NCI-H1417 (cell line): ENCODE results near the gene ASXL1.
"Not testable (repeated sequence)": the region's sequence is repeated elsewhere in the genome, so short reads cannot be mapped to it uniquely, and the experiment has no call there.

Experiments
- DNase-seq, 3 experiments: peaks; one replicate each; lab custom pipeline; 2025; lab: John Stamatoyannopoulos, UW

The ASXL1 gene

DNA sequence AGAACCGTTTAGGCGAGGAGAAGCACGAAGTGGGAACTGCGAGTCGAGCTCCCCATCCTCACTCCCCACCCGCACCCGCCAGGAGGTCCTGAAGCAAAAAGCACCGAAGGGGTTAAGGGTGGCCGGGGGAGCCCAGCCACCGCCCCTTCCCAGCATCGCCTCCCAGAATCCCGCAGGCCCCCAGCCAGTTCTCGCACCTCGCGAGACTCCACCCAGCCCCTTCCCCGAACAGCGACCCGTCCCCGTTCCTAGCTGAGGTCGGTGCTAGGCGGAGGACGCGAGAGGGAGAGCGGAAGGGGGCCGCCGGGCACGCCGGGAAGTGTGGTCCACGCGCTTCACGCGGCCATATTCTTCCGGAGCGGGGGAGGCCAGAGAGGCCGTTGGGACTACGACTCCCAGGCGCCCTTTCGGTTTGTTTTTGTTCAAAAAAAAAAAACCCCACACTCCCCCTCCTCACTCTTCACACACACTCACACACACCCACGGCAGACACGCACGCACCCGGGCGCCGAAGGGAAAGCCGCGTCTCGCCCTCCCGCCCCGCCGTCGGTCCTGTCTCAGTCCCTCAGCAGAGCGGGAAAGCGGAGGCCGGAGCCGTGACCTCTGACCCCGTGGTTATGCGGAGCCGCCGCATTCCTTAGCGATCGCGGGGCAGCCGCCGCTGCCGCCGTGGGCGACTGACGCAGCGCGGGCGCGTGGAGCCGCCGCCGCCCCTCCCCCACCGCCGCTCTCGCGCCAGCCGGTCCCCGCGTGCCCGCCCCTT, at the start of gene ASXL1:
Gene ASXL1, plus strand, starts transcription at position 463 of the 763 bp plus-strand sequence. CDS start 445 bp downstream, outside the sequence.
- DNase-seq, result peak; percentile 97 to 99 (median 98)

DNA sequence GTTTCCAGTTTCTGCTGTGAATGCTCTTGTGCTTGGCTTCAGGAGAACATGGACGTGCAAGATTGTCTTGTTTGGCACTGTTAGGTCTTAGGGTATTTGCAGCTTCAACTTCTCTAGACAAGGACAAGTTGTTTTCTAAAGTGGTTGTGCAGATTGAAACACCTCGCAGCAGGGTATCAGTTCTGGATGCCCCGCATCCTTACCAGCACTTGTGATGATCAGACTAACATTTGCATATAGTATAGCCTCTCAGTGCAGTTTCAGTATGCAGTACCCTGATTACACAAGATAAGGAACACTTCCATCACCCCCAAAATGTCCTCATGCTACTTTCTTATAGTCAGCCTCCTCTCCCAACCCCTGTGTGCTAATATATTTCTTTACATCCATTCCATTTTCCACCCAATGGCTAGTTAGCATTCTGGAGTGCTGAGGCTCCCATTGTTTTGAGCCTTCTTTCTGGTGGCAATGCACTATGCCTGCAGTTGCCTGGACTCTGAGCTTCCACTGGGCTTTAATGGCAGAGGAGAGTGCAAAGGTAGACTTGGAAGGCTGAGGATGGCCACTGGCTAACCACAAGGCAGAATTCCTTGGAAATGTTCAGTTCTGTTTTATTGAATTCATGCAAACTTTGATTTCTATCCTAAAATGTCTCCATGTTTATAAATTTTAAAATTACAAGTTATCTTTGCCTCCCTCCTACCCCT, 45.3 kb upstream of the ASXL1 start:
- no peak for DNase-seq

DNA sequence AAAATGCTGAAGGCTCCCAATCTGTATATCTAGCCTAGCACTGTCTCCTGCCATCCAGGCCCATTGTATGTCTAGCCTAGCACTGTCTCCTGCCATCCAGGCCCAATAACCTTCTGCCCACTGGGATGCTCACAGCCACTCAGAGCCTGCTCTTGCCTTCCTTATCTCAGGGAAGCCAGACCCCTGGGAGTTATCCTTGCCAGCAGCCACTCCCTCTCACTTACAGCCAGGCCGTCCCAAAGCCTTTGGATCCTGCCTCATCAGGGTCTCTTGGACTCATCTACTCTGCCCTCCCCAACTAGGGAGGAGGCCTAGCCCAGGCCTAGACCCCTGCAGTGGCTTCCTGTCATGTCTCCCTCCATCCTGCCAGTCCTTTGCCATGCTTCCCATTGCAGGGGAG, 43.4 kb upstream of the ASXL1 start:
- DNase-seq, result no peak

DNA sequence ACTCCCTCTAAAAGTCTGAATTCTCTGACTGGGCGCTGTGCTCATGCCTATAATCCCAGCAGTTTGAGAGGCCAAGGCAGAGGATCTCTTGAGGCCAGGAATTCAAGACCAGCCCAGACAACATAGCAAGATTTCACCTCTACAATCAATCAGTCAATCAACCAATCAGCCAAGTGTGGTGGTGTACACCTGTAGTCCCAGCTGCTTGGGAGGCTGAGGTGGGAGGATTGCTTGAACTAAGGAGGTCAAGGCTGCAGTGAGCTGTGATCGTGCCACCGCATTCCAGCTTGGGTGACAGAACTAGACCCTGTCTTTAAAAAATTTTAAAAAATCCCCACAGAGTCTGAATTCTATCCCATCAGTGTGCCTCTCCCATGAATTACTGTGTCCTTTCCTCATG, 42.7 kb upstream of the ASXL1 start:
- DNase-seq, result no peak

DNA sequence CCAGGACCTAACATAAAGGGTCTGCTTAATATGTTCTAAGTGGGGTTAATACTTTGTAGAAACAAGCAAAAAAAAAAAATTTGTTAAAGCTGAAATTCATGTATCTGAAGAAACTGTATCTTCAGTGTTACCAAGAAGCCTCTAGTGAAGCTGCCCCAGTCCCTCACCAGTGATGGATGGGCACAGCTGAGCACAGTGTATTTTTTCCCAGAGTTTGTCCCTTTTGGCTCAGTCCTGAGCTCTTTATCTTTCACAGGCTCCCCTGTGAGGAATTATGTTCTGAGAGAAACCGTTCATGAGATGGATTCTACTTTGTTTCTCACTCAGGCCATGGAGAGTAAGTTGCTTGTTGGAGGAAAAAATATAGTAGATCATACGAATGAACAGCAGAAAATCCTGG, 42.2 kb upstream of the ASXL1 start:
- DNase-seq, result no peak

DNA sequence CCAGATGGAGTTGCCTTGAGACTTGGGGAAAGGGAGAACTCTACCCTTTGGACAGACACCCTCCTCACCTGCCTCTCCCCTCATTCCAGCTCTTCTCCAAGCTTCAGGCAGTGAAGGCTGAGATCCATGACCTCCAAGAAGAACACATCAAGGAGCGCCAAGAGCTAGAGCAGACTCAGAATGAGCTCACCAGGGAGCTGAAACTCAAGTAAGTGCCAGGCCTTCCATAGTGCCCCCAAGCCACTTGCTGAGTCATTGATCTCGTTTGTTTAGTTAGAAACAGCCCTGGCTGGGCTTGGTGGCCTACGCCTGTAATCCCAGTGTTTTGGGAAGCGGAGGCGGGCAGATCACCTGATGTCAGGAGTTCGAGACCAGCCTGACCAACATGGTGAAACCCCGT, 41.5 kb upstream of the ASXL1 start:
- no peak for DNase-seq

DNA sequence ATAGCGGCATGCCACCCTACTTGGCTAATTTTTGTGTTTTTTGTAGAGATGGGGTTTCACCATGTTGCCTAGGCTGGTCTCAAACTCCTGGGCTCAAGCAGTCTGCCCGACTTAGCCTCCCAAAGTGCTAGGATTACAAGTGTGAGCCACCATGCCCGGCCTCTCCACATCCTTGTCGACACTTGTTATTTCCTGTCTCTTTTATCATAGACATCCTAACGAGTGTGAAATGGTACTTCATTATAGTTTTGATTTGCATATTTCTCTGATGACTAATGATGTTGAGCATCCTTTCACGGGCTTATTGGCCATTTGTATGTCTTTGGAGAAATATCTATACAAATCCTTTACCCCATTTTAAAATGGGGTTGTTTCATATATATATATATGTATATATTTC, 39.0 kb upstream of the ASXL1 start:
- DNase-seq, result no peak

DNA sequence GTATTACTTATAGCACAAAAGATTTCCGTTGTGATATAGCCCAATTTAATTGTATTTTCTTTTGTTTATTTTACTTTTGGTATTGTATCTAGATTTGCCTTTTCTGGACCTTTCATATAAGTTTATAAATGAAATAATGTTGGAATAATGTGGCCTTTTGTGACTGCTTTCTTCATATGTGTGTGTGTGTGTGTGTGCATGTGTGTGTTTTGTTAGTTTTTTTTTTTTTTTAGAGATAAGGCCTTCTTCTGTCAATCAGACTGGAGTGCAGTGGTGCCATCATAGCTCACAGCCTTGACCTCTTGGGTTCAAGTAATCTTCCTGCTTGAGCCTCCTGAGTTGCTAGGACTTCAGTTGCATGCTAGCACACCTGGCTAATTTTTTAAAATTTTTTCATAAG, 37.8 kb upstream of the ASXL1 start:
- no peak for DNase-seq

DNA sequence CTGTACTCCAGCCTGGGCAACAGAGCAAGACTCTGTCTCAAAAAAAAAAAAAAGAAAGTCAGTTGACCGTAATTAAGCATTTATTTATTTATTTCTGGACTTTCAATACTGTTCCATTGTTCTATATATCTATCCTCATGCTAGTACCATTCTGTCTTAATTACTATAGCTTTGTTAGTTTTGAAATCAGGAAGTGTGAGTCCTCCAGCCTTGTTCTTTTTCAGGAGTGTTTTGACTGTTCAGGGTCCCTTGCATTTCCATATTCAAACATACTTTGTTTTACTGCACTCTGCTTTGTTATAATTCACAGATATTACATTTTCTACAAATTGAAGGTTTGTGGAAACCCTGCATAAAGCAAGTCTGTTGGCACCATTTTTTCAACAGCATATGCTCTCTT, 36.7 kb upstream of the ASXL1 start:
- DNase-seq, result no peak

DNA sequence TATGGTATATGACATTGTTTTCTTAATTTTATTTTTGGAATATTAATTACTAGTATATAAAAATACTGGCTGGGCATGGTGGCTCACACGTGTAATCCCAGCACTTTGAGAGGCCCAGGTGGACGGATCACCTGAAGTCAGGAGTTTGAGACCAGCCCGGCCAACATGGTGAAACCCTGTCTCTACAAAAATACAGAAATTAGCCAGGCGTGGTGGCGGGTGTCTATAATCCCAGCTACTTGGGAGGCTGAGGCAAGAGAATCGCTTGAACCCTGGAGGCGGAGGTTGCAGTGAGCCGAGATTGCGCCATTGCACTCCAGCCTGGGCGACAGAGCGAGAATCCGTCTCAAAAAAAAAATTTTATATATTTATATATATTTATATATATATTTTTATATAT, 35.9 kb upstream of the ASXL1 start:
- not testable (repeated sequence) for DNase-seq

DNA sequence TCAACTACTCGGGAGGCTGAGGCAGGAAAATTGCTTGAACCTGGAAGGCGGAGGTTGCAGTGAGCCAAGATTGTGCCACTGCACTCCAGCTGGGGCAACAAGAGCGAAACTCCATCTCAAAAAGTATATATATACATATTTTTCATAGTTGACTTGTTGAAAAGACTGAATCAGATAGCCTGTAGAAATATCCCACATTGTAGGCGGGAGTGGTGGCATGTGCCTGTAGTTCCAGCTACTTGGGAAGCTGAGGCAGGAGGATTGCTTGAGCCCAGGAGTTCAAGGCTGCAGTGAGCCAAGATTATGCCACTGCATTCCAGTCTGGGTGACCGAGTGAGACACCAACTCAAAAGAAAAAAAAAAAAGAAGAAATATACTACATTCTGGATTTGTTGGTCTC, 34.4 kb upstream of the ASXL1 start:
- not testable (repeated sequence) for DNase-seq

DNA sequence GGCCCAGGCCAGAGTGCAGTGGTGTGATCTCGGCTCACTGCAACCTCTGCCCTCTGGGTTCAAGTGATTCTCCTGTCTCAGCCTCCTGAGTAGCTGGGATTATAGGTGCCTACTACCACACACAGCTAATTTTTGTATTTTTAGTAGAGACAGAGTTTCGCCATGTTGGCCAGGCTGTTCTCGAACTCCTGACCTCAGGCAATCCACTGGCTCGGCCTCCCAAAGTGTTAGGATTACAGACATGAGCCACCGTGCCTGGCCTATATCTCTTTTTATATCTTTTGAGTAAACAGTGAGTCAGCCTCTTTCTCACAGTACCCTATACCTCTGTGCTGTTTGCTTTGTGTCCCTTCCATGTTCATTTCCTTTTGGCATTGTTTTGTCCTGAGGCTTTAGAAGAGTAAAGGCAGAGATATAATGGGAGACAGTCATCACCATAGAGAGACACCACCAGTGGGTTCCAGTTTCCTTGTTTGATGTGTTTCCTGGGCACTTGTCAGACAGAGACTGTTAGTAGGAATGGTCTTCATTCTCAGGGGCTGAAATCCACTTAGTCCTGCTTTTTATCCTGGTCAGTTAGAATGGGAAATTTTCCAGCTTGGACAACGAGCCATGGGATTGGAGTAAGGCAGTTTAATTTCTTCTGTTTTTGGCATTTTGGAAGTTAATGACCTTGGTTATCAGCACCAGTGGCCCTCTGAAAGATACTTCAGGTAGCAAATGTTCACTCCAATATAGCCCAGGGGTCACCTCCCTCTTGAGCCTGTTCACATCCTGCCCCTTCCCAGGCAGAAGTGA, 32.2 kb upstream of the ASXL1 start:
- peak in 2 of 3 experiments; percentile 60 to 68 for DNase-seq

DNA sequence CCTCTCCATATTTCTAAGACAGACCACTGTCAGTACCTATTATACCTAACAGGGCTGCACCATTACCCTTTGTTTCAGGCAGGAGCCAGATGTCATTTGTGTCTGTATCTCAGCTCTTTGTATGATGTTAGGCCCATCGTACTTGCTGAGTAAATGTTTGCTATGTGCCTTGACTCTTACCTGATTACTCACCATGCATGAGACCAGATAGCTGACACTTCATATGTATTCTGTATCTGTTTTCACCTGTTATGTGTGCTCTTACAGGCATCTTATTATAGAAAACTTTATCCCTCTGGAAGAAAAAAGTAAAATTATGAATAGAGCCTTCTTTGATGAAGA, 31.7 kb upstream of the ASXL1 start:
- peak in 1 of 3 experiments; percentile 70 for DNase-seq

DNA sequence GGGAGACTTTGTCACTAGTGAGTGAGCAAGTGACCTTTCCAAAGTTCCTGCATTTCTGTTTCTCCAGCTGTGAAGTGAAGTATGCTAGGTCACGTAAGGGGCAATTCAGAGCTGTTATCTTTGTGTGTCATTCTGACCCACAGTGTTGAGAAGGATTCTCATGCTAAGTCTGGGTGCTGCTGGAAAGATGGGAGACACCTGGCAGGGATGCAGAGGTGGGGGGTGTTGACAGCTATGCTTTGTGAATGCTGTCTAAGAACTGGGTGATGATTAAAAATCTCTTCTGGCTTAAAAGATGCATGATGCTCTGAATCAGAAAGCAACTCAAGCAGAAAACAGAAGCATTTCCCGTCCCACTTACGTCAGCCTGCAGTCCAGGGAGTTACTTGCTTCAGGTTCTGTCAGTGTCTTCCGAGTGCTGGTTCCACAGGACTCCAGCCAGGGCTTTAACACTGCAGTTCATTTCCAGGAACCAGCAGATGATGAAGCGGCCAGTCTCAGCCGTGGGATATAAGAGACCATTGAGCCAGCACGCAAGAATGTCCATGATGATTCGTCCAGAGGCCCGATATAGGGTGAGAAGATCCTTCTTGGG, 30.9 kb upstream of the ASXL1 start:
- no peak for DNase-seq

DNA sequence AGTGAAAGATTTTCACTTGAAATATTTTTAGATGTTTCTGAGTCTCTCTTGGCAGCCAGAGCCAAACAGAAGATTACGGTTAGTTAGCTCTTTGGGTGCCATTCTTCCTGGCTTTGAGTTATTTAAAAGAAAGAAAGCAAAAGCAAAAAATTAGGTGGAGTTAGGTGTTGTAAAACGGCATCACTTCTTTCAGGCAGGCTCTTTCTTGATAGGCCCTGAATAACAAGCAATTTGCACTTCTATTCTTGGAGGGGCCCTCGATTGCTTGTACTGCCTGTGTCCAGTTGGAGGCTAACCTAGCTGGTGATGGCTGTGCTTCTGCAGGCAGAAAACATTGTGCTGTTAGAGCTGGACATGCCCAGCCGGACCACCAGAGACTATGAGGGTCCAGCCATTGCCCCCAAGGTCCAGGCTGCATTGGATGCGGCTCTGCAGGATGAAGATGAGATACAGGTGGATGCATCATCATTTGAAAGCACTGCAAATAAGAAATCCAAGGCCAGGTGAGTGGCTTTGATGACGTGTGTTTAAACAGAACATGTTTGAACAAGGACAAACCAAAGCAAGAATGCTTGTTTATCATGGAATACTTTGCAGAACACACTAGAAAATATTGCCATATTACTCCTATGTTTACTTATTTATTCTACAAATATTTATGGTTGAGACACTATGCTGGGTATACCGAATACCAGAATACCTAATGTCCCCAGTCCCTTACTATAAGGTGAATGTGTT, 28.1 kb upstream of the ASXL1 start:
- peak in 1 of 3 experiments; percentile 27 for DNase-seq

DNA sequence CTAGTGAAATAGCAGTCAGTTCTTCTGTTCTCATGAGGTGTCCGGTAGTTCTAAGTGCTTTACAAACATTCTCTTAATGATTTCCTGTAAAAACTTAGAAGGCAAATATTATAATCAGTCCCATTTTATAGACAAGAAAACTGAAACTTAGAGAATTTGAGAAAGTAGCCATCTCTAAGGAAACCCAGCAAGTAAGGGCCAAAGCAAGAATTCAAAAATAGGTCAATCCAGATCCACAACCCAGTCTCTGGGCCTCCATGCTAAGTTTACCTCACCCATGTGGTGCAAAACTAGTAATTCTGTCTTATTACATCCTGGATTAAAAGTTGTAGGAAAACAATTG, 27.6 kb upstream of the ASXL1 start:
- no peak for DNase-seq

DNA sequence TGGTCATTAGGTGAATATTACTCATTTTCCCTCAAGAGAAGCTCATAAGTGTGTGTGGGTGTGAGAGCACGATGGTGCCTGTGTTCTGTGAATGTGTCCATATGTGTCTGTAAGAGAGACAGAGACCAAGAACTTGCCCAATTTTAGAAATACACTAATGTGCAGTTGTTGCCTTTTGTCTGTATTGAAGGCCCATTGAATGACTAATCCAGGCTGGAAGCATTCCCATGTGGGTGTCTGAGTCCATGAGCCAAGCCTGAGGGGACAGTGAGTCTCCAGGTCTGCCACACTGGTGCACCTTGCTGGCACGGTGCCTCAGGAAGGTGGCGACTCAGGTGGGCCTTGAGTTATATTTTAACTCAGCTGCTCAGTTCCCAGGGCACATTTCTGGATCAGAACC, 25.5 kb upstream of the ASXL1 start:
- no peak for DNase-seq

DNA sequence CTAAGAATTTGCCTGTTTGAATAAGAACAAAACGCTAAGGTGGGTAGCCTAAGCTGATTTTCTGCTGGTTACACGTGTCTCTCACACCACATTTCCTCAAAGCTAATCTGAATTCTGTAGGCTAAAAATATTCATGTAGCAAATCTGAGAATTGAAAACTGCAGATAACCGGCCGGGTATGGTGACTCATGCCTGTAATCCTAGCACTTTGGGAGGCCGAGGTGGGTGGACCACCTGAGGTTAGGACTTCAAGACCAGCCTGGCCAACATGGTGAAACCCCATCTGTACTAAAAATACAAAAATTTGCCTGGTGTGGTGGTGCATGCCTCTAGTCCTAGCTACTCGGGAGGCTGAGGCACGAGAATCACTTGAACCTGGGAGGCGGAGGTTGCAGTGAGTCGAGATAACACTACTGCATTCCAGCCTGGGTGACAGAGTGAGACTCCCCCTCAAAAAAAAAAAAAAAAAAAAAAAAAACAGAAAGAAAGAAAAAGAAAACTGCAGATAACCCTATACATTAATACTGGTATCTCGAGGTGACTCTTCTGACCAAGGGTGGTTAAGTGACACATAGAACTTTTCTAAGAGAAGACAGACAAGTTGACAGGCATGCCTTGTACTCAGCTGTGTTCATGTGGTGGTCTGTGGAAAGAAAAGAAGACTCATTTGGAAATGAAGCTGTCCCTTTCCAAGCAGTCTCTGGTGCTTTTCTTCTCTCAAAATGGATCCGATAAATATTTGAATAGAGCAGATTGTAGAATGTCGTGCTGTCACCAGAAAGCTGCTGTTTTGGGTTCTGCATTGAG, 24.7 kb upstream of the ASXL1 start:
- DNase-seq, result no peak

DNA sequence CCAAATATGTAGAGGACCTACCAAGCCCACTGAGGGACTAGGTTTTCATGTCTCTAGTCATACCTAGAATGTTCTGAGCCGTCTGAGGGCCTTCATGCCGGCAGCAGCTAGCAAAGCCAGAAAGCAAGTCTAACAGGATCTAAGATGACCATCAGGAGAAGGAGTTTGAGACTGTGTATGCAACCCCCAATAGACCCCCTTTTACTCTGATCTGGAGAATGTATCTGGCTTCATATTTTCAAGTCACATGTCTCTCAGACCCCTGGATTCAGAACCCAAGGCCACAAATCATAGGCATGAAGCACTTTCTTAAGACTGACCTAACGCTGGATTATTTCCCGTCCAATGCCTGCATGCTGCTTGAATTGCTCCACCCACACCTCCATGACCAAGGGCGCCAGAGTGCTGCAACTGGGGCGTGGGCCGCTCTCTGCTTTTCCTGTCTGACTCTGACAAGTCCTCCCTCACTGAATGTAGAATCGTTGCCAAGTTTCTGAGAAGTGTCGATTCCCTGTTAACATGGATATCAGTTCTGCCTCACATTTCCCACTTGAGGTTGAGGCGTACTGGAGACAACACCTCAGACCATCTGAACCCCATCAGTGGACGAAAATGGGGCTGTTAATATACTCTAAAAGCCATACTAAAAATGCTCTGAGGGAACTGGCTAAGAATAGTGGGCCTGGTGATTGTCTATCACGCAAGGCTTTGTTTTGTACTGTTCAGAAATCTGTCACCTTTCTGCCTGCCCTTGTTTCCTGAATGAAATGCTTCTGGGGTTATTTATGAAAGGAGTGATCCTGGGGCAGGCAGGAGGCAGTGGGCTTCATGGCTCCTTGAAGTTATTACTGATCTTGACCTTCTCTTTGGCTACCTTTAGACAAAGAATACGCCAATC, 23.9 kb upstream of the ASXL1 start:
- no peak for DNase-seq

DNA sequence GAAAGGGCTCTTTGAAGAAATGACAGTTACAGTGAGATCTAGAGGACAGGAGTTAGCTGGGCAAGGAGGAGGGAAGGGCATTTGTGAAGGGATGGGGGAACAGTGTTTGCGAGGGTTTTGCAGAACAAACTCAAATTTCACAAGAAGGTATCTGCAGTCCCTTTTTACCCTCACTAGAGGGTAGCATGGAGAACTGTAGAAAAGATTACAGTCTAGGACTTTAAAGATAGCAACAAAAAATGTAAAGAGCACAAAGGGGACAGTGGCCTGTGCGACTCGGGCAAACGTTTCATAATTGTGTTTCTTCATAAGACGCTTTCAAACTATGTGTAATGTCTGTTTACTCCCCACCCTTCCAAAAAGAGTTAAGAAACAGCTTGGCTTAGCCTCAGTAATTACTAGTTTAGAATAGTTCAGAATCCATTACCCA, 21.2 kb upstream of the ASXL1 start:
- DNase-seq, result peak in 2 of 3 experiments; percentile 19 to 47
